HL-60 (cell line): ENCODE measurements around the gene RRAGD.

ENCODE experiments used
- DNase-seq, 2 experiments: peaks; one replicate each; pipeline ENCODE4 v3.0.0-alpha.2; 2010 to 2020; ENCODE audit warnings: low read depth in 1 of 2, low spot score in 1 of 2
- H3K27ac ChIP-seq: fragments of 250-450 bp; sonication (Bioruptor Pico); replicated peaks from 2 replicates; pipeline ENCODE4 v1.5.1; 2020; ENCODE audit warnings: mild to moderate bottlenecking, moderate library complexity
- H3K27me3 ChIP-seq: fragments of 250-450 bp; sonication (Bioruptor Pico); 2 replicates; pipeline ENCODE4 v1.5.1; 2021; ENCODE audit warnings: mild to moderate bottlenecking, moderate library complexity; ENCODE audit not compliant: insufficient read depth, poor library complexity, severe bottlenecking
- H3K4me3 ChIP-seq: replicated peaks from 2 replicates; pipeline ENCODE4 v1.5.1; 2011; ENCODE audit warnings: mild to moderate bottlenecking, control low read depth, low read length; ENCODE audit not compliant: insufficient read depth
- GABPA ChIP-seq: IDR thresholded peaks from 2 replicates; pipeline ENCODE4 v1.6.1; 2012; ENCODE audit warnings: low read depth
- POLR2AphosphoS5 ChIP-seq: IDR thresholded peaks from 2 replicates; pipeline ENCODE4 v1.6.1; 2012; ENCODE audit warnings: low read depth
- SPI1 ChIP-seq: IDR thresholded peaks from 2 replicates; pipeline ENCODE4 v1.6.1; 2012; ENCODE audit warnings: low read depth, mild to moderate bottlenecking, borderline replicate concordance
- long read RNA-seq: library from polyadenylated mRNA; unstranded; transcript quantifications from one replicate; pipeline ENCODE4 v2.0.0, GENCODE V29; 2020
- TF ChIP-seq, protein P1 (sequence below): IDR thresholded peaks from 2 replicates; pipeline ENCODE4 v1.6.1; 2012; ENCODE audit warnings: low read depth; ENCODE audit not compliant: insufficient replicate concordance
- TF ChIP-seq, protein P2 (sequence below): IDR thresholded peaks from one replicate; pipeline ENCODE4 v1.5.1; 2011; ENCODE audit warnings: low read length, control low read depth, inconsistent platforms; ENCODE audit not compliant: insufficient read depth

The RRAGD gene
- long read RNA-seq, partial matches to known transcripts = 3 of 24 reads
- long read RNA-seq, other reads (novel, unspliced or antisense) = 21 of 24 reads

- Histone ChIP-seq H3K27me3 (no peaks in the 10 kb centered on the region), H3K4me3 (peak within 1 kb of the TSS; percentile 91), H3K27ac (peak within 1 kb of the TSS; percentile 91)
- TF ChIP-seq SPI1 (peak; percentile 62; the same call in 1 of the 2 replicates), GABPA (no peak), POLR2AphosphoS5 (peak; percentile 78; the same call in 1 of the 2 replicates)
- TF ChIP-seq, protein P1, sequence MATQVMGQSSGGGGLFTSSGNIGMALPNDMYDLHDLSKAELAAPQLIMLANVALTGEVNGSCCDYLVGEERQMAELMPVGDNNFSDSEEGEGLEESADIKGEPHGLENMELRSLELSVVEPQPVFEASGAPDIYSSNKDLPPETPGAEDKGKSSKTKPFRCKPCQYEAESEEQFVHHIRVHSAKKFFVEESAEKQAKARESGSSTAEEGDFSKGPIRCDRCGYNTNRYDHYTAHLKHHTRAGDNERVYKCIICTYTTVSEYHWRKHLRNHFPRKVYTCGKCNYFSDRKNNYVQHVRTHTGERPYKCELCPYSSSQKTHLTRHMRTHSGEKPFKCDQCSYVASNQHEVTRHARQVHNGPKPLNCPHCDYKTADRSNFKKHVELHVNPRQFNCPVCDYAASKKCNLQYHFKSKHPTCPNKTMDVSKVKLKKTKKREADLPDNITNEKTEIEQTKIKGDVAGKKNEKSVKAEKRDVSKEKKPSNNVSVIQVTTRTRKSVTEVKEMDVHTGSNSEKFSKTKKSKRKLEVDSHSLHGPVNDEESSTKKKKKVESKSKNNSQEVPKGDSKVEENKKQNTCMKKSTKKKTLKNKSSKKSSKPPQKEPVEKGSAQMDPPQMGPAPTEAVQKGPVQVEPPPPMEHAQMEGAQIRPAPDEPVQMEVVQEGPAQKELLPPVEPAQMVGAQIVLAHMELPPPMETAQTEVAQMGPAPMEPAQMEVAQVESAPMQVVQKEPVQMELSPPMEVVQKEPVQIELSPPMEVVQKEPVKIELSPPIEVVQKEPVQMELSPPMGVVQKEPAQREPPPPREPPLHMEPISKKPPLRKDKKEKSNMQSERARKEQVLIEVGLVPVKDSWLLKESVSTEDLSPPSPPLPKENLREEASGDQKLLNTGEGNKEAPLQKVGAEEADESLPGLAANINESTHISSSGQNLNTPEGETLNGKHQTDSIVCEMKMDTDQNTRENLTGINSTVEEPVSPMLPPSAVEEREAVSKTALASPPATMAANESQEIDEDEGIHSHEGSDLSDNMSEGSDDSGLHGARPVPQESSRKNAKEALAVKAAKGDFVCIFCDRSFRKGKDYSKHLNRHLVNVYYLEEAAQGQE = peak; percentile 41
- TF ChIP-seq, protein P2, sequence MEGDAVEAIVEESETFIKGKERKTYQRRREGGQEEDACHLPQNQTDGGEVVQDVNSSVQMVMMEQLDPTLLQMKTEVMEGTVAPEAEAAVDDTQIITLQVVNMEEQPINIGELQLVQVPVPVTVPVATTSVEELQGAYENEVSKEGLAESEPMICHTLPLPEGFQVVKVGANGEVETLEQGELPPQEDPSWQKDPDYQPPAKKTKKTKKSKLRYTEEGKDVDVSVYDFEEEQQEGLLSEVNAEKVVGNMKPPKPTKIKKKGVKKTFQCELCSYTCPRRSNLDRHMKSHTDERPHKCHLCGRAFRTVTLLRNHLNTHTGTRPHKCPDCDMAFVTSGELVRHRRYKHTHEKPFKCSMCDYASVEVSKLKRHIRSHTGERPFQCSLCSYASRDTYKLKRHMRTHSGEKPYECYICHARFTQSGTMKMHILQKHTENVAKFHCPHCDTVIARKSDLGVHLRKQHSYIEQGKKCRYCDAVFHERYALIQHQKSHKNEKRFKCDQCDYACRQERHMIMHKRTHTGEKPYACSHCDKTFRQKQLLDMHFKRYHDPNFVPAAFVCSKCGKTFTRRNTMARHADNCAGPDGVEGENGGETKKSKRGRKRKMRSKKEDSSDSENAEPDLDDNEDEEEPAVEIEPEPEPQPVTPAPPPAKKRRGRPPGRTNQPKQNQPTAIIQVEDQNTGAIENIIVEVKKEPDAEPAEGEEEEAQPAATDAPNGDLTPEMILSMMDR = no peak
- DNase-seq = peak; percentile 83 to 87
Measured at GRCh38 chr6:89412071-89413005, at the start of gene RRAGD. Gene RRAGD, minus strand, starts transcription at chr6:89412273. Its CDS starts 280 bp downstream, at chr6:89411993.

DNA sequence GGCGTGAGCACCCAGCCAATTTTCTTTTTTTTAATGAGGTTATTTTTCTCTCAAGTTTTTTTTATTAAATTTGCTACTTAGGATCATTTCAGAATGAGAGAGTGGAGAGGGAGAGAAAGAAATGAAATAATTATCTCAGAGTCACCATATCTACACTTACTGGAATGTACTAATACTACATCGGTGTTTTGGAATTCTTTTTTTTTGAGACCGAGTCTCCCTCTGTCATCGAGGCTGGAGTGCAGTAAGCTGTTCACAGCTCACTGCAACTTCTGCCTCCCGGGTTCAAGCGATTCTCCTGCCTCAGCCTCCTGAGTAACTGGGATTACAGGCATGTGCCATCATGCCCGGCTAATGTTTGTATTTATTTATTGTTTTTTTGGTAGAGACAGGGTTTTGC lies 48.6 kb upstream of the RRAGD start:
- TF ChIP-seq POLR2AphosphoS5 (no peak), SPI1 (no peak), GABPA (no peak)
- TF ChIP-seq, protein P1 = no peak
- TF ChIP-seq, protein P2 = no peak
- H3K27me3 ChIP-seq = no peaks in the 10 kb centered on the region
- H3K4me3 ChIP-seq = no peak overlapping the region
- DNase-seq = no peak
- H3K27ac ChIP-seq = no peak overlapping the region

GRCh38 chr6:89459501-89459900 lies 47.4 kb upstream of the RRAGD start:
- TF ChIP-seq, protein P2 = no peak
- TF ChIP-seq, protein P1 = no peak
- no peak for TF ChIP-seq POLR2AphosphoS5
- TF ChIP-seq SPI1 = no peak
- no peak for TF ChIP-seq GABPA
- no peak overlapping the region for H3K4me3 ChIP-seq
- H3K27me3 ChIP-seq = no peaks in the 10 kb centered on the region
- H3K27ac ChIP-seq = no peak overlapping the region
- DNase-seq = no peak
